ENCODE results near the gene MKI67. TPM values are rescaled to one million over a fixed set of nuclear protein-coding genes. Genes with fewer than 3 reads are reported as not detected.
A peak's percentile ranks its signal among the peaks of the same experiment; 100 is the strongest.

MKI67 gene
- total RNA-seq, 1 donor from 2014 or later = 1.2 TPM

DNA sequence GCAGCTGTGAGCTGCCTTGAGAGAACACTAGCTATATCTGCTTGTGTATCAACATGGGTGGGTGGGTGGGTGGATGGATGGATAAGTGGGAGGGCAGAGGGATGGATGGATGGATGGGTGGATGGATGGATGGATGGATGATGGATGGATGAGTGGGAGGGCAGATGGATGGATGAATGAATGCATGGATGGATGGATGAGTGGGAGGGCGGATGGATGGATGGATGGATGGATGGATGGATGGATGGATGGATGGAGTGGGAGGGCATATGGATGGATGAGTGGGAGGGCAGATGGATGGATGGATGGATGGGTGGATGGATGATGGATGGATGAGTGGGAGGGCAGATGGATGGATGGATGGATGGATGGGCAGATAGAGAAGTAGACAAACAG lies 76.1 kb downstream of the MKI67 start:
- peaks cover 39% of the 10 kb centered on the region for H3K4me1 ChIP-seq
- intact Hi-C loops (cut with micrococcal nuclease) = no loop called here

DNA sequence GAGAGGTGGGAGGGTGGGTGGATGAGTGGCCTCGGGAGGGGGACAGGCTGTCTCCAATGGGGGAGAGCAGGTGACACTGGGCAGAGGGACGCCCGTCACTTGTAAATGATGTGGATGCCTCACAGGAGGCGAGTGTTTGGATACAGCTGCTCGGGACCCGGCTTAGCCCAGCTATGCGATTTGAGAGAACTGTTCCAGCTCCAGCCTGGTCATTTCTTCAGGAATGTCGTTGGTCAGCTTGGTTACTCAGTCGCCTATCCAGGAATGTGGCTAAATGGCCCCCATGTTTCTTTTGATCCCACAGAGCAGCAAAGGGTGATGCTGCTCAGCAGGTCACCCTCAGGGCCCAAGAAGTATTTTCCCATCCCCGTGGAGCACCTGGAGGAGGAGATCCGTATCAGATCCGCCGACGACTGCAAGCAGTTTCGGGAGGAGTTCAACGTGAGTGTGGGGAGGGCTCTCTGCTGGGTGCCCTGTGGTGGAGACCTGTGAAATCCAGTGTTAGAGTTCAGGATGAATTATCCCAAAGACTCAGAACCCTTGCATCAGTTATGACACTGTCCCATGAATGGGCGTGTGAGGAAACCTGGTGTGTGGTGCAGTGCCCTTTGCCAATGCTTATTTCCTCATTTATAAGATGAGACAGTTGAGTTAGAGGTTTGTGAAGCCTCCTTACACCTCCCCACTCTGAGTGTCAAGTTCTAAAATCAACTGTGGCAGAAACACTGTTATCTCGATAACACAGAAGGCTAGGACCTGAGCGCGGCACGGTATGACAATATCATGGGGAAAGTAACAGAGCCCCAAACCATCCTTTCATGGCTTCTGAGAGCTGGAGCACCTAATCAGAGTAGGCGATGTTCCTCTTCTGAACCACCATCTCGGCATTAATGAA lies 76.8 kb downstream of the MKI67 start:
- TF ChIP-seq, protein P1, sequence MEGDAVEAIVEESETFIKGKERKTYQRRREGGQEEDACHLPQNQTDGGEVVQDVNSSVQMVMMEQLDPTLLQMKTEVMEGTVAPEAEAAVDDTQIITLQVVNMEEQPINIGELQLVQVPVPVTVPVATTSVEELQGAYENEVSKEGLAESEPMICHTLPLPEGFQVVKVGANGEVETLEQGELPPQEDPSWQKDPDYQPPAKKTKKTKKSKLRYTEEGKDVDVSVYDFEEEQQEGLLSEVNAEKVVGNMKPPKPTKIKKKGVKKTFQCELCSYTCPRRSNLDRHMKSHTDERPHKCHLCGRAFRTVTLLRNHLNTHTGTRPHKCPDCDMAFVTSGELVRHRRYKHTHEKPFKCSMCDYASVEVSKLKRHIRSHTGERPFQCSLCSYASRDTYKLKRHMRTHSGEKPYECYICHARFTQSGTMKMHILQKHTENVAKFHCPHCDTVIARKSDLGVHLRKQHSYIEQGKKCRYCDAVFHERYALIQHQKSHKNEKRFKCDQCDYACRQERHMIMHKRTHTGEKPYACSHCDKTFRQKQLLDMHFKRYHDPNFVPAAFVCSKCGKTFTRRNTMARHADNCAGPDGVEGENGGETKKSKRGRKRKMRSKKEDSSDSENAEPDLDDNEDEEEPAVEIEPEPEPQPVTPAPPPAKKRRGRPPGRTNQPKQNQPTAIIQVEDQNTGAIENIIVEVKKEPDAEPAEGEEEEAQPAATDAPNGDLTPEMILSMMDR (IDR thresholded peaks at IDR 0.05; ENCODE audit: borderline replicate concordance) = no peak
- H3K4me3 ChIP-seq = peak overlapping the region; percentile 55

More for the DNA sequence above, 76.1 kb downstream of the MKI67 start:
- no peak for DNase-seq
- Histone ChIP-seq H3K27ac (replicated peaks) (peak overlapping the region; percentile 42), H3K36me3 (peaks cover 32% of the 10 kb centered on the region), H3K4me3 (peak overlapping the region; percentile 55), H3K27me3 (ENCODE audit: low read depth) (no peaks in the 10 kb centered on the region), H3K9me3 (replicated peaks) (no peaks in the 10 kb centered on the region)
- TF ChIP-seq, protein P1 (IDR thresholded peaks at IDR 0.05; ENCODE audit: borderline replicate concordance) = no peak

DNA sequence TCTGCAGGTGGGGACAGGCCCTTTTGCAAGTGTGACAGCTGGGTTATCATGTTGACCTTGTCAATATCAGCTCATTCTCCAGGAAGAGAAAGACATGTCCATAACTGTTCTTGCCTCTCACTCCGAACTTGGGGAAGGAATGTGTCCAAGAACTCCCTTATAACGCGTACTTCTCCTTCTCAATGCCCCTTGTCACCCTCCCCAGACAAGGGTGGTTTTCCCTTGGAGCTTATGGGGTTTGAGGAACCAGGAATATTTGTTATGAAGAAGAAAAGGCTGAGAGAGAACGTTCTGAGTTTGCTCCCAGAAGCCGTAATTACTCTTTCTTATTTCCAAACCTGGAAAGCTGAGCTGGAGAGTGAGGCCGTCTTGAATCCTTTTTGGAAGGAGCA lies 77.4 kb downstream of the MKI67 start:
- H3K27ac ChIP-seq (replicated peaks) = peak overlapping the region; percentile 80
- H3K4me3 ChIP-seq = peak overlapping the region; percentile 55
- no peaks in the 10 kb centered on the region for H3K9me3 ChIP-seq (replicated peaks)
- H3K36me3 ChIP-seq = peaks cover 23% of the 10 kb centered on the region
- intact Hi-C loops (cut with micrococcal nuclease) = no loop called here
- H3K27me3 ChIP-seq (ENCODE audit: low read depth) = no peaks in the 10 kb centered on the region
- TF ChIP-seq, protein P1 (IDR thresholded peaks at IDR 0.05; ENCODE audit: borderline replicate concordance) = no peak
- no peak for DNase-seq
- H3K4me1 ChIP-seq = peaks cover 48% of the 10 kb centered on the region

More for the DNA sequence above, 76.8 kb downstream of the MKI67 start:
- Histone ChIP-seq H3K27ac (replicated peaks) (peak overlapping the region; percentile 80), H3K36me3 (peaks cover 25% of the 10 kb centered on the region), H3K4me1 (peaks cover 41% of the 10 kb centered on the region), H3K9me3 (replicated peaks) (no peaks in the 10 kb centered on the region), H3K27me3 (ENCODE audit: low read depth) (no peaks in the 10 kb centered on the region)
- intact Hi-C loops (cut with micrococcal nuclease) = no loop called here
- DNase-seq = no peak

DNA sequence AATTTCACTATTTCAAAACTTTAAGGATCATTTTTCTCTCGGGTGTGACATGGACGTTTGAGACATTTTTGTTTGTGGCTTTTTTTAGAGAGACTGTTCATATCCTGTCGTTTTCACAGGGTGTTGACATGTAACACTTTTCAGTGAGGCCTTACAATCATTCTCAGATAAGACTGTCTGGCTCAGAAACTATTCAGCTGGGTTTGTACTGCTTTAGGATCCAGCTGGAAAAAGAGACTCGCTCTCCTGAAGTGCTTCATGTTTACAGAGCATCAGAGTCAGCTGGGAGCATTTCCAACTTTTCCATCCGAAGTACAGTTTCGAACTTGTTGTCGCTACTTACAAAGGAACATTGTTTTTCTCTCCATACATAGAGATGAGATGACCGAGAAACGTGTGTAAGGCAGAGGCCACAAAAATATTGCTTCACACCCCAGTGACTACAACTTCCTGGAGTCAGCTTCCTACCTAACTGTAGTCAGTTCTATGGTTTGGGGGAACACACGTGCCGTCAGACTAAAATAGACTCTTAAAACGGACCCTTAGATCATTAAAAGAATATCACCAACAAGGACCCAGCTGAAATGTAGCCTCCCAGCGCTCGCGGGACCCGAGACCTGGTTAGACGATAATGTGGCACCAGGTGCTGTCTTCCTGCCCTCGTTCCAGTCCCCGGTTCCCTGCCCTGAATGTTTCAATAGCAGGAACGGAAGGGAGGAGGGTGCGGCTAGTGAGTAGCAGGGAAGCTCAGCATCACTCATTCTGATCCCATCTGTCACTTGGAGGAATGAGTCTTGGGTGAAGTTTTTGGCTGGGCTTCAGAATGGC lies 78.0 kb downstream of the MKI67 start:
- TF ChIP-seq, protein P1 (IDR thresholded peaks at IDR 0.05; ENCODE audit: borderline replicate concordance) = no peak
- peak overlapping the region; percentile 80 for H3K27ac ChIP-seq (replicated peaks)
- H3K4me1 ChIP-seq = peaks cover 54% of the 10 kb centered on the region
- H3K27me3 ChIP-seq (ENCODE audit: low read depth) = no peaks in the 10 kb centered on the region
- intact Hi-C loops (cut with micrococcal nuclease) = no loop called here
- no peaks in the 10 kb centered on the region for H3K9me3 ChIP-seq (replicated peaks)
- peaks cover 18% of the 10 kb centered on the region for H3K36me3 ChIP-seq
- DNase-seq = no peak
- peak overlapping the region; percentile 55 for H3K4me3 ChIP-seq

DNA sequence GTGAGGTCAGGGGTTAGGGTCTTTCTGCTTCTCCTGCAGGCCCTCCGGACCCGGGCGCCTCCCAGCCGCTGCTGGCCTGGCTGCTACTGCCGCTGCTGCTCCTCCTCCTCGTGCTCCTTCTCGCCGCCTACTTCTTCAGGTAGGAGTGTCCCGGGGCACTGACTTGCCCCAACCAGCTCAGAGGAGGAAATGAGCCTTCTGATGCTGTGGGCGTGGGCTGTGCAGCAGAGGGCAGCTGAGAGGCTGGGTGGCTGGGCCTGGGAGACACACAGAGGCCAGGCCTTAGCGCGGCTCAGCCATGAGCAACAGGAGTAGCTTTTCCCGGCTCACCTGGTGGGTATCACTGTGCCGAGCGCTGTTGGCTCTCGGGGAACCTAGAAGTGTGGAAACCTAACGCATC lies 78.9 kb downstream of the MKI67 start:
- TF ChIP-seq, protein P1 (IDR thresholded peaks at IDR 0.05; ENCODE audit: borderline replicate concordance) = no peak

More for the DNA sequence above, 78.9 kb downstream of the MKI67 start:
- intact Hi-C loops (cut with micrococcal nuclease) = no loop called here
- Histone ChIP-seq H3K4me1 (peaks cover 56% of the 10 kb centered on the region), H3K9me3 (replicated peaks) (no peaks in the 10 kb centered on the region), H3K36me3 (peaks cover 11% of the 10 kb centered on the region), H3K4me3 (peak overlapping the region; percentile 55), H3K27ac (replicated peaks) (peak overlapping the region; percentile 80), H3K27me3 (ENCODE audit: low read depth) (no peaks in the 10 kb centered on the region)
- peak; percentile 71 for DNase-seq

All from left ventricle myocardium inferior (tissue), 1 donor.